BLaER1 treated with 17β-estradiol and CSF1 and Interleukin-3, amounts not matched to agents 10 nM and 100 nM (cell line): Measurements from ENCODE around the gene SERINC3.
"Not testable (repeated sequence)": the region's sequence is repeated elsewhere in the genome, so short reads cannot be mapped to it uniquely, and the experiment has no call there.

Experiments used
- H3K27ac ChIP-seq, 11 experiments: shearing (Covaris generic); formaldehyde crosslinking; 2 replicates each; pipeline ENCODE4 v1.8.1; 2022
- H3K27me3 ChIP-seq, 11 experiments: shearing (Covaris generic); formaldehyde crosslinking; 2 replicates each; pipeline ENCODE4 v1.8.1; 2022
- H3K36me3 ChIP-seq, 11 experiments: shearing (Covaris generic); formaldehyde crosslinking; 2 replicates each; pipeline ENCODE4 v1.8.1; 2022
- H3K4me1 ChIP-seq, 10 experiments: shearing (Covaris generic); formaldehyde crosslinking; 2 replicates each; pipeline ENCODE4 v1.8.1; 2022
- H3K4me2 ChIP-seq, 11 experiments: shearing (Covaris generic); formaldehyde crosslinking; 2 replicates each; pipeline ENCODE4 v1.8.1; 2022
- H3K4me3 ChIP-seq, 10 experiments: shearing (Covaris generic); formaldehyde crosslinking; 2 replicates each; pipeline ENCODE4 v1.8.1; 2022
- H3K9ac ChIP-seq, 11 experiments: shearing (Covaris generic); formaldehyde crosslinking; 2 replicates each; pipeline ENCODE4 v1.8.1; 2022
- H3K9me3 ChIP-seq, 11 experiments: shearing (Covaris generic); formaldehyde crosslinking; replicated peaks in 1 of 11; 2 replicates each; pipeline ENCODE4 v1.8.1; 2022
- H4K20me1 ChIP-seq, 11 experiments: shearing (Covaris generic); formaldehyde crosslinking; 2 replicates each; pipeline ENCODE4 v1.8.1; 2022
- Cebpa-rat ChIP-seq, 11 experiments: shearing (Covaris generic); IDR thresholded peaks; 2 replicates each; pipeline ENCODE4 v1.8.1; 2022

Gene SERINC3

GRCh38 chr20:44521484-44522481 lies at the start of gene SERINC3:
Gene SERINC3 (minus strand): TSS chr20:44522070. CDS start chr20:44521951, 119 bp downstream.
- no peak for TF ChIP-seq Cebpa-rat (IDR thresholded peaks at IDR 0.05)
- Histone ChIP-seq H3K9ac (peak within 1 kb of the TSS; percentile 88 to 97 (median 94)), H4K20me1 (peaks cover 44 to 48% (median 47%) of the 10 kb centered on the region in 11 experiments), H3K4me3 (peak within 1 kb of the TSS; percentile 80 to 95 (median 94)), H3K36me3 (peaks cover 0 to 35% (median 10%) of the 10 kb centered on the region in 11 experiments; a peak in 12 of 22 replicates), H3K4me1 (peaks cover 26 to 52% (median 34%) of the 10 kb centered on the region in 10 experiments), H3K4me2 (peak within 1 kb of the TSS; percentile 87 to 95 (median 92)), H3K27ac (peak within 1 kb of the TSS; percentile 88 to 98 (median 96)), H3K9me3 (0 out of 22 replicates have a peak, but pooled peaks cover 0 to 1% (median 0%) of the 10 kb centered on the region in 11 experiments), H3K27me3 (no peaks in the 10 kb centered on the region)

GRCh38 chr20:44571362-44571988 lies 49.6 kb upstream of the SERINC3 start:
- no peak overlapping the region for H3K4me3 ChIP-seq
- no peaks in the 10 kb centered on the region for H3K27me3 ChIP-seq
- no peaks in the 10 kb centered on the region for H3K9me3 ChIP-seq
- H3K9ac ChIP-seq, result no peak overlapping the region
- no peak for TF ChIP-seq Cebpa-rat (IDR thresholded peaks at IDR 0.05)
- H3K27ac ChIP-seq, result peak overlapping the region in 2 of 11 experiments; percentile 3 to 68; a peak in 2 of 22 replicates
- H3K36me3 ChIP-seq, result no peaks in the 10 kb centered on the region
- peak overlapping the region in 9 of 11 experiments; percentile 12 to 72 (median 48); a peak in 15 of 22 replicates for H3K4me2 ChIP-seq
- H4K20me1 ChIP-seq, result no peaks in the 10 kb centered on the region
- H3K4me1 ChIP-seq, result peaks cover 35 to 55% (median 49%) of the 10 kb centered on the region in 10 experiments

GRCh38 chr20:44570367-44570766 lies 48.5 kb upstream of the SERINC3 start:
- Histone ChIP-seq H3K4me2 (no peak overlapping the region), H3K9me3 (no peaks in the 10 kb centered on the region), H3K36me3 (no peaks in the 10 kb centered on the region), H3K9ac (no peak overlapping the region), H3K27me3 (no peaks in the 10 kb centered on the region), H3K4me3 (no peak overlapping the region), H3K4me1 (peaks cover 23 to 44% (median 38%) of the 10 kb centered on the region in 10 experiments), H3K27ac (no peak overlapping the region), H4K20me1 (no peaks in the 10 kb centered on the region)
- no peak for TF ChIP-seq Cebpa-rat (IDR thresholded peaks at IDR 0.05)

- Histone ChIP-seq H4K20me1 (no peaks in the 10 kb centered on the region), H3K9ac (no peak overlapping the region), H3K4me1 (peaks cover 0 to 8% (median 6%) of the 10 kb centered on the region in 10 experiments; a peak in 15 of 20 replicates), H3K27me3 (no peaks in the 10 kb centered on the region), H3K4me3 (no peak overlapping the region), H3K27ac (no peak overlapping the region), H3K9me3 (no peaks in the 10 kb centered on the region), H3K36me3 (no peaks in the 10 kb centered on the region), H3K4me2 (no peak overlapping the region)
- TF ChIP-seq Cebpa-rat (IDR thresholded peaks at IDR 0.05), result no peak
These were observed 44.9 kb upstream of the SERINC3 start for GRCh38 chr20:44566811-44567210.

- Histone ChIP-seq H3K4me3 (no peak overlapping the region), H3K27me3 (no peaks in the 10 kb centered on the region), H3K4me1 (peaks cover 0 to under 1% (median 0%) of the 10 kb centered on the region in 10 experiments; a peak in 1 of 20 replicates), H3K27ac (no peak overlapping the region), H3K36me3 (no peaks in the 10 kb centered on the region), H3K4me2 (no peak overlapping the region), H3K9ac (no peak overlapping the region), H4K20me1 (no peaks in the 10 kb centered on the region), H3K9me3 (no peaks in the 10 kb centered on the region)
- TF ChIP-seq Cebpa-rat (IDR thresholded peaks at IDR 0.05), result no peak
These were observed 44.1 kb upstream of the SERINC3 start for GRCh38 chr20:44566018-44566417.

DNA sequence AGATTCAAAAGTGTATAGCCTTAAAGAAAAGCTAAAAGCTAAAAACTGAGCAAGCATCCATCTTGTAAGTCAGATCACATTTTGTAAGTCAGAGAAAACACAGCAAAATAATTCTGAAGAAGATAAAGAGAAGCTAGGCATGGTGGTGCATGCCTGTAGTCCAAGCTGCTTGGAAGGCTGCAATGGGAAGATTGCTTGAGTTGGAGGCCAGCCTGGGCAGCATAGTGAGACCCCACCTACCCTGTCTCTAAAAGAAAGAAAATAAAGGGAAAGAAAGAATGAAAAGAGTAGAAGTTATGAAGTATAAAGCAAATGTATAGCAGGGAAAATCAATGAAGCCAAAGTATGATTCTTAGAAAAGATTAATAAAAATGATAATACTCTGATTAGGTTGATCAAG lies 40.0 kb upstream of the SERINC3 start:
- no peaks in the 10 kb centered on the region for H3K27me3 ChIP-seq
- H3K27ac ChIP-seq, result no peak overlapping the region
- no peaks in the 10 kb centered on the region for H3K36me3 ChIP-seq
- no peaks in the 10 kb centered on the region for H4K20me1 ChIP-seq
- H3K4me2 ChIP-seq, result no peak overlapping the region
- H3K4me3 ChIP-seq, result no peak overlapping the region
- no peaks in the 10 kb centered on the region for H3K9me3 ChIP-seq
- no peak for TF ChIP-seq Cebpa-rat (IDR thresholded peaks at IDR 0.05)
- no peaks in the 10 kb centered on the region for H3K4me1 ChIP-seq
- H3K9ac ChIP-seq, result no peak overlapping the region

GRCh38 chr20:44560818-44561217 lies 38.9 kb upstream of the SERINC3 start:
- H3K9ac ChIP-seq, H3K4me2 ChIP-seq, H3K36me3 ChIP-seq, H3K4me3 ChIP-seq, H3K9me3 ChIP-seq, H3K27ac ChIP-seq, H4K20me1 ChIP-seq, H3K27me3 ChIP-seq, H3K4me1 ChIP-seq: not testable (repeated sequence)

GRCh38 chr20:44560229-44560628 lies 38.4 kb upstream of the SERINC3 start:
- H3K27me3 ChIP-seq, result no peaks in the 10 kb centered on the region
- no peak overlapping the region for H3K9ac ChIP-seq
- H3K4me2 ChIP-seq, result no peak overlapping the region
- no peaks in the 10 kb centered on the region for H4K20me1 ChIP-seq
- H3K4me3 ChIP-seq, result no peak overlapping the region
- TF ChIP-seq Cebpa-rat (IDR thresholded peaks at IDR 0.05), result no peak
- H3K36me3 ChIP-seq, result no peaks in the 10 kb centered on the region
- no peaks in the 10 kb centered on the region for H3K9me3 ChIP-seq
- H3K27ac ChIP-seq, result no peak overlapping the region
- H3K4me1 ChIP-seq, result no peaks in the 10 kb centered on the region

GRCh38 chr20:44559302-44559701 lies 37.4 kb upstream of the SERINC3 start:
- Histone ChIP-seq H3K4me3 (no peak overlapping the region), H3K27me3 (no peaks in the 10 kb centered on the region), H3K4me1 (no peaks in the 10 kb centered on the region), H4K20me1 (no peaks in the 10 kb centered on the region), H3K4me2 (no peak overlapping the region), H3K9me3 (no peaks in the 10 kb centered on the region), H3K27ac (no peak overlapping the region), H3K36me3 (no peaks in the 10 kb centered on the region), H3K9ac (no peak overlapping the region)
- no peak for TF ChIP-seq Cebpa-rat (IDR thresholded peaks at IDR 0.05)
